Hematopoietic multipotent progenitor cell treated with erythropoietin and hydrocortisone succinate and interleukin-3 and kit ligand, for 8 days (in vitro differentiated cells): ENCODE data around the gene AHDC1.
A peak's percentile ranks its signal among the peaks of the same experiment; 100 is the strongest.

Experiments
- DNase-seq: peaks from one replicate; pipeline ENCODE4 v3.0.0-alpha.2; 2015

AHDC1 gene

GRCh38 chr1:27596261-27596660, 7.7 kb downstream of the AHDC1 start:
- DNase-seq: no peak

- DNase-seq: no peak
These were observed 8.3 kb downstream of the AHDC1 start for GRCh38 chr1:27595597-27595996.

DNA sequence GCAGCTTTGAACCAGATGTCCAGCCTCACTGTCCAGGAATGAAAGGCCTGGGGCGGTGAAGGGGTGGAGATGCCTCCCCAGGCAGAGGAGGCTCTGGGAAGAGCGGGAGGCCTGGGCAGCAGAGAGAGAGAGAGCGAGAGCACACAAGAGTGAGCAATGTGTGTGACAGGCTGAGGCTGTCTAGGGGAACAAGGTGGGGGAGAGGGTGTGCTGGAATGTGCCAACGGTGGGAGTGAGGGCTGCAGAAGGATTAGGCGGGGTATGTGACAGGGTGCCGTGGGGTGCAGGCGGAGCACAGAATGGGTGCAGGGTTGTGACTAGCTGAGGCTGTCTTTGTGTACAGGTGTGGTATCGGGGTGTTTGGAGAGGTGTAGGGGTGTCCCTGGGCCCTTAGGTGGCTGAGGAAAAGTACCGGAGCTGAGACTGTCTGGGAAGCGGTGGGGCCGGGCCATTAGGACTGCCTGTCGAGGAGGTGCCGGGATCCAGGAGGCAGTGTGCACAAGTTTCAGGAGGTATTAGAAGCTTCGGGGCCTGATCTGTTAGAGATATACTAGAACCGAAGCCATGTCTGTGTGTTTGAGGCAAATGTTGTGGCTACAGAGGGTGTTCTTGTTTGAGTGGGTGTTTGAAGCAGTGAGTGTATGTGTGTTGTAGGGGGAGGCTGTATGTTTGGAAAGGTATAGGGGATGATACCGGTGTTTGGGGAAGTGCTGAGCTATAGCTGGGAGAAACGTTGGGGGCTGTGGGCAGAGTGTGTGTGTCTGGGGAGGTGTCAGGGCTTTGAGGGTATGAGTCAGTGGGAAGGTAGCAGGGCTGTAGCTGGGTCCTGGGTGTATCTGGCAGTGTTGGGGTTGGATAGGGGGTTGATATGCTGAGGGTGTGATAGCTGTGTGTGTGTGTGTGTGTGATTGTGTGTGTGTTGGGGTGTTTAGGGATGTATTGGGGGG, 9.1 kb downstream of the AHDC1 start:
- DNase-seq: no peak

DNA sequence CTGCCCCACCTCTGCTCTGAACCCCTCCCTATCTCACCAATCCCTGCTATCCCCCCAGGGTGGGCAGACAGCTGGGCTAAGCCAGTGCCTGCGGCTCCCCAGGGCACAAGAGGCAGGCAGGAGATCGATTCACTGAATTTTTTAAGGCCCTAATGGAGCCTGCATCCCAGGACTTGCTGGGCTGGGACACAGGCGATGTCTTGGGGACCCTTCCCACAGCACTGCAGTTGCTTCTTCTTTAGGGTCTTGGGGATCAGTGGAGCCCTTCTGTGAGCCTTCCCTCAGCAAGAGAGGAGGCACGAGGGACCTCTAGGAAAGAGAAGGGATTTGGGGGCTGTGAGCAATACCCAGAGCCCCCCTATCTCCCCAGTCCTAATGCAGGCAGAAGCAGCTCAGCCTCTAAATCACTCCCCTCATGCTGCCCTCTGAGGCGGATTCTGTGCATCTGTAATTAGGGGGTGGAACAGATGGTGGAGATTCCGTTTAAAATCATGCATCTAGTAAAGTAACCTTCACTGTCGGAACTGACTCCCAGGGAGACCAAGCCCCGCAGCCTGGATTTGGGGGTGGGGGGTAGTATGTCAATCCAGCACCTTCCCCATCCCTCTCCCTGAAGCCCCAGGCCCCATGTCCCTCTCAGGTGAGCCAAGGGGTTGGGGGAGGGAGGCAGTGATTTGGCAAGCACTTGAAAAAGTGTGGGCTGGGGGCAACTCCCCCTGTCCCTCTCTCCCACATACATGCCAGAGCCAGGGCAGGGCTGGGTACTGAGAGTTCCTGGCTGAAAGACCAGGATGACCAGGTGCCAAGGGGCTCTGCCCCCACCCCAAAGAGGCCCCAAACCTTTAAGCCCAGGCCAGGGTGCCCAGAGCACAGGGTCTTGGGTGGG, 10.0 kb downstream of the AHDC1 start:
- no peak for DNase-seq

DNA sequence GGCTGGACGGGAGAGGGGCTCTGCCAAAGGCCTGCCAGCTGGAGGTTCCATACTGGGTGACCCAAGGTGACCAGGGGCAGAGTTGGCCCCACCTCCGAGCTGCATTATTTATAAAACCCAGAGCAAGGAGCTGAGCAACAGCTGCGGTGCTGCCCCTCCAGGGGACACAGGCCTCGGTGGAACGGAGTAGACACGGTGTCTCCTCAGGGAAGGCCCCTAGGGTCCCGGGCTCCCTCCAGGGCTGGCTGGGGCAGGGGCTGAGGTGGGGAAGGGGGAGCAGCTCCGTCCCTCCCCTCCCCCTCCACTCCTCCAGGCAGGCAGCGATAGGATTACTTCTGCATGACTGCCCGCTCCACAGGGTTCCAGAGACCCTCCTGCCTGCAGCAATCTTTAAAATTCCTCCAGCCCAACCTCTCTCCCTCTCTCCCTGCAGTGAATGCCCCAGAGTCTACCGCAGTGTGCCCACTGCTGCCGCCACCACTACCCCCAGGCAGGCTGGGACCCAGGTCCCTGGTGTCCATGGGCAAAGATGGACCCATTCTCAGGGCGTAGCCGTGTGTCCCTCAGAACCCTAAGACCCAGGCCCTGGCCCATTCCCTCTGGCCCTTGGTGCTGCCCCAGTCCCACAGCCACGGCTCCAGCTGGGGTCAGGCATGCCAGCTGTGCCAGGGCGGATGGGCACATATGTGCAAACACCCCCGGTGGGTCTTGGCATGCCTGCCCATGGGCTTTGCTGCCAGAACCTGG, 10.8 kb downstream of the AHDC1 start:
- no peak for DNase-seq

DNA sequence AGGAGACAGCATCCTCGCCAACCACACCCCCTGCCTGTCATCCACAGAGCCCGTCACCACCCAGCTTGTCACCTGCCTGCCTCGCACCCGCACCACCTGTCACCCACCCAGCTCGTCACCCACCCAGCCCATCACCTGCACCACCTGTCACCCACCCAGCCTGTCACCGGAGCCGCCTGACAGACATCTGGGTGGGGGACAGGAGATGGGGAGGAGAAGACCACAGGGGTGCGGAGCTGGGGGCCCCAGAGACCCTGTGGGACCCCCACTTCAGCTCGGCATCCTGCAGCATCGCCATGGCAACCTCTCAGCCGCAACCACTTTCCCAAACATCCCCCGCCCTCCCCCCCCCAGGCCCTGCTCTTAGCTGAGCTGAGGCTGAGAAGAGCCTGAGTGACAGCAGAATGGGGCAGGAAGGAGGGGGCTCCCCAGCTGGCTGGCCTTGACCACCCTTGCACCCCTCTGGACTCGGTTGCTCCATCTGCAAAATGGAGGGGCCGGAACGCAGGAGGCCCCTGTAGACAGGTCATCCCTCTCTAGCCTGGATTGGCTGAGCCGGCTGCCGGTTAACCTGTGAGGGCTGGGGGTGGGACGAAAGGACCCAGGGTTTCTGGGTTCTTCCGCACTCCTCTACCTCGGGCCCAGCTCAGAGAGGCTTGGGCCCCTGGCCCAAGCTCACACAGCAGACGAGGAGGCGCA, 11.6 kb downstream of the AHDC1 start:
- DNase-seq: no peak

GRCh38 chr1:27591622-27592021, 12.3 kb downstream of the AHDC1 start:
- peak; percentile 29 for DNase-seq

GRCh38 chr1:27590917-27591508, 12.9 kb downstream of the AHDC1 start:
- peak; percentile 27 for DNase-seq

DNA sequence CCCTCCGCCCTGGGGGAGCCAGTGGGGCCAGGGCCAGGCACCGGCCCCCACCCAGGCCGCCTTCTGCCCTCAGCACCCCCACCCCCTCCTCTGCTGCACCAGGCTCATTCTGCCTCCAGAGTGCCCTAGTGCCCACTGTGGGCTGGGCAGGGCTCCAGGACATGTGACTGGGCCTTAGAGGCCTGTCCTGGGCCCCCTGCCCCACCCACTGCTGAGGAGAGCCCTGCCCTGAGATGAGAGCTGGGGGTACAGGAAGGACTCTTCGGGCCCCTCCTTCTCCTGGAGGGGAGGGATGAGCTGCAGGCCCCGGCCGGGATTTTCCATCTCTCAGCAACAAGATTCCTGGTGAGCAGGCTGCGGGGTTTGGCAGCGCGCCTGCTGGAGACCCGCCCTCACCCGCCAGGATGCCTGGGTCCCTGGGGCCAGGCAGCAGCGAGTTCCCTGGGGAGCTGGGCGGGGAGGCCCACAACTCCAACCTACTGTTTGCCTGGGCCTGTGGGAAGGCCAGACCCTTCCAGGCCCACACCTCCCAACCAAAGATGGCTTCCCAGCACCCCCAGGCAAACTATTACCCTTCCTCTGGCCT, 14.0 kb downstream of the AHDC1 start:
- DNase-seq: no peak

GRCh38 chr1:27589441-27589840, 14.5 kb downstream of the AHDC1 start:
- no peak for DNase-seq

DNA sequence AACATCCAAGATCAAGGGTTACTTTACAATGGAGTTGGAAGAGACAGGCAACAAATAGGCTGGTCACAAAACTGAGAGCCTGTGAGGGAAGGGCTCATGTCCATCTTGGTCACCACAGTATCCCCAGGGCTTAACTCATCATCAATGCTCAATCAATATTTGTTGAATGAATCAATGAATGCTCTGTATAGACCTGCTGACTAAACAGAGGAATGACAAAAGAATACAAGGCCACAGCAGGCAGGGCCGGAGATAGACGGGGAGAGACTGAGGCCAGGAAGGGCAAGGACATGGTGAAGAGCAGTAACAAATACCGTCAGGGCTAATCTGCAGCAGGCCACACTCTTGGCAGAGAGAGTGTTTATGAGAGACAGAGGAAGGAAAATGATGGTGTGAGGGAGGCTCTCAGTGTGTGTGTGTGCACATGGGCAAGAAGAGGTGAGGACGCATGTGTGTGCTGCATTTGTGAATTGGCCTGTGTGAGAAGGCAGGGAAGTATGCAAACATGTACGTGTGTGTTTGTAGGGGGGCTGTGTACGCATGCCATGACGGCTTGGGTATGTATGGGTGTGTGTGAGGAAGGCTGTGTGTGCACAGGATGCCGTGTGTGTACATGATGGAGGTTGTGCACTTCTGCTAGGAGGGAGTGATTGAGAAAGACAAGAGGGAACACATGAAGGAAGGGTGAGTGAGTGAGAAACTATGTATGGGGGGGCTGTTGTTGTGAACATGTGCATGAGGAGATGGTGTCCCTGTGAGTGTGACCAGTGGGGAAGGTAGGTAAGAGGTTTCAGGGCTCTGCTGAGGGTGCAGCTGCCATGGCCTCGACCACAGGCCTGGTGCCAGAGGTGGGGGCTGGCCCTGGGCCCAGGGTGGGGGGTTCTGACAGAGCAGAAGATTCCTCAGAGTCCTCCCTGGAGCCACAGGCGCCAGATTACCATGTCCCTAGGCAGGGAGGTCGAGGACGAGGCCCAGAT, 15.4 kb downstream of the AHDC1 start:
- no peak for DNase-seq

GRCh38 chr1:27585684-27586083, 18.3 kb downstream of the AHDC1 start:
- DNase-seq: no peak

GRCh38 chr1:27584453-27584852, 19.5 kb downstream of the AHDC1 start:
- no peak for DNase-seq

- DNase-seq: no peak
These were observed 20.5 kb downstream of the AHDC1 start for GRCh38 chr1:27583479-27583878.

DNA sequence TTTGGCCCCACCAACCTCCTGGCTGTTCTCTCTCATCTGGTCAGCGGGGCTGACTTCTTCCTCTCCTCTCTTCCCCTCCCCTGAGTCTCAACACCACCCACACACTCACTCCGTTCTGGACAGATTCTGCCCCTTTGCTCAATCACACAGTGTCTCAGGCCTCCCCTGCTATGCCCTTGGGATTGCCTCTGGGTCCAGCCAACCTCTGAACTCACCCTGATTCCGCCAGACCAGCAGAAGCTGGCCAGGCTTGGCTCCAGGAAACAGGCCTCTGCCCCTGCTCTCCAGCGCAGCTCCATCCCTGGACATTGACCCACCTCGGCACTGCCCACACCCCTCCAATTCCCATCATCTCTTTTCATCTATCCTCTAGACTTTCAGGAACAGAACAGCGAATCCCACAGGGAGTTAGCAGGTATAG, 22.1 kb downstream of the AHDC1 start:
- DNase-seq: no peak

GRCh38 chr1:27577504-27578188, 26.3 kb downstream of the AHDC1 start:
- no peak for DNase-seq

DNA sequence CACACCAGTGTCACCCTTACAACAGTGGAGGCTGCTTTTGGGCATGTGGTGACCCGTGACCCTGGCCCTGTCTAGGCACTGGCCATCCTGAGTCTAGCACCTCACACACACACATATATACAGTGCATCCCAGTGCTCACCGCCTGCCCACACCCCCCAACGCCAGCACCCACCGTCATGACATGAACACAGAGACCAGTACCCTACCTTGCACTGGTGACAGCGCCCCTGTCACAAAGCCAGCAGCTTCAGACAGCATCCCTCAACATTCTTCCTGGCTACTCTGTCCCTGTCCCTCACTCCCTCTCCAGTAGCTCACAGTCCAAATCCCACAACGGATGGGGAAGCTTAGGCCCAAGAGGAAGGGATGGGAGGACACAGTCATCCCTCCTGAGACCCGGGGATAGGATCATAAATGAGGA, 27.1 kb downstream of the AHDC1 start:
- no peak for DNase-seq

DNA sequence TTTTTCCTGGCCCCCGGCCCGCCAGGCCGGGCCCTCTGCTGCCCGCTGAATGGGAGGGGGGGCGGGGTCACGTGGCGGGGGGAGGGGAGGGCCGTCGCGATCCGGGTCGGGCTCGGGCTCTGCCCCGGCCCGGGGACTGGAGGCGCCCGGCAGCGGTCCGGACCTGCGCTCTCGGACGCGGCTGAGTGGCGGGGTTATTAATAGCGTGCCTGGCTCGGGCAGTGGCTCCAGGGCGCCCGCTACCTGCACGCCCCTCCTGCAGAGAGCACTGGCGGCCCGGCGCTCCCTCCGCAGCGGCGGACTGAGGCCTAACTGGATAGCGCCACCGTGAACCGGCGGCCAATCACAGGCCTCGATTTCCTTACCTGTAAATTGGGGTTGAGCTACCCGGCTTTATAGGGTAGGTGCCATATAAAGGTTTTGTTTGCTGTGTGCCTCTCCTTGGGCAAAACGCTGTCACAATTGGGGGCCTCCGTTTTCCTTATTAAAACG, 28.1 kb downstream of the AHDC1 start:
- no peak for DNase-seq
